Mesendoderm (in vitro differentiated cells): Measurements from ENCODE around the gene LRRTM4. TPM values are rescaled to one million over a fixed set of nuclear protein-coding genes. Genes with fewer than 3 reads are reported as not detected.

Experiments
- DNase-seq: peaks from one replicate; pipeline ENCODE4 v3.0.0; 2013
- H2AK5ac ChIP-seq: 2 replicates; pipeline ENCODE4 v1.6.1; 2013; ENCODE audit warnings: low read length, inconsistent platforms
- H2BK120ac ChIP-seq: 2 replicates; pipeline ENCODE4 v1.6.1; 2013; ENCODE audit warnings: low read depth, mild to moderate bottlenecking, low read length, moderate library complexity, mixed read lengths
- H2BK15ac ChIP-seq: replicated peaks from 2 replicates; pipeline ENCODE4 v1.6.1; 2013; ENCODE audit warnings: low read depth, mild to moderate bottlenecking, moderate library complexity
- H2BK5ac ChIP-seq: 2 replicates; pipeline ENCODE4 v1.6.1; 2013; ENCODE audit warnings: low read length, inconsistent platforms
- H3K18ac ChIP-seq: 2 replicates; pipeline ENCODE4 v1.6.1; 2013; ENCODE audit warnings: mild to moderate bottlenecking, low read length, mixed read lengths
- H3K23ac ChIP-seq: one replicate; pipeline ENCODE4 v1.6.1; 2013; ENCODE audit warnings: low read length
- H3K27ac ChIP-seq: 2 replicates; pipeline ENCODE4 v1.5.1; 2013; ENCODE audit warnings: low read depth, mild to moderate bottlenecking, inconsistent platforms, low read length, moderate library complexity
- H3K27me3 ChIP-seq: 2 replicates; pipeline ENCODE4 v1.6.1; 2013; ENCODE audit warnings: low read length, control low read depth, mild to moderate bottlenecking, inconsistent platforms; ENCODE audit not compliant: insufficient read depth, poor library complexity
- H3K36me3 ChIP-seq: 2 replicates; pipeline ENCODE4 v1.6.1; 2013; ENCODE audit warnings: low read length, inconsistent platforms; ENCODE audit not compliant: control insufficient read depth, insufficient read depth
- H3K4ac ChIP-seq: one replicate; pipeline ENCODE4 v1.6.1; 2013; ENCODE audit warnings: low read depth, mild to moderate bottlenecking, low read length, moderate library complexity
- H3K4me1 ChIP-seq: 2 replicates; pipeline ENCODE4 v1.6.1; 2013; ENCODE audit warnings: low read depth, low read length, inconsistent platforms; ENCODE audit not compliant: control insufficient read depth
- H3K4me2 ChIP-seq: 2 replicates; pipeline ENCODE4 v1.6.1; 2013; ENCODE audit warnings: low read length
- H3K4me3 ChIP-seq: 2 replicates; pipeline ENCODE4 v1.5.1; 2013; ENCODE audit warnings: mild to moderate bottlenecking, low read length
- H3K56ac ChIP-seq: one replicate; pipeline ENCODE4 v1.6.1; 2013; ENCODE audit warnings: low read length
- H3K79me1 ChIP-seq: 2 replicates; pipeline ENCODE4 v1.6.1; 2013; ENCODE audit warnings: low read length, inconsistent platforms
- H3K79me2 ChIP-seq: 2 replicates; pipeline ENCODE4 v1.6.1; 2013; ENCODE audit warnings: mild to moderate bottlenecking, low read length; ENCODE audit not compliant: control insufficient read depth, insufficient read depth
- H3K9ac ChIP-seq: 2 replicates; pipeline ENCODE4 v1.6.1; 2013; ENCODE audit warnings: low read length, inconsistent platforms
- H4K5ac ChIP-seq: one replicate; pipeline ENCODE4 v1.6.1; 2013; ENCODE audit warnings: low read length
- H4K8ac ChIP-seq: one replicate; pipeline ENCODE4 v1.6.1; 2013; ENCODE audit warnings: low read depth, mild to moderate bottlenecking, control low read depth, low read length, moderate library complexity
- WGBS: extraction: QIAGEN DNeasy Blood & Tissue Kit; methylation state at CpG from one replicate; pipeline ENCODE4 v1.1.7; 2013; ENCODE audit warnings: low lambda C conversion rate, missing lambda C conversion rate; ENCODE audit not compliant: insufficient coverage; ENCODE audit errors: extremely low coverage; 5-methylcytosine and 5-hydroxymethylcytosine counted together
- polyA plus RNA-seq, 2 experiments: library from polyadenylated mRNA; stranded (reverse); fragments of 200-250 nt; gene quantifications; one replicate each; pipeline ENCODE4 v1.2.3, GENCODE V29; 2013

The LRRTM4 gene
- 1.8 TPM for polyA plus RNA-seq (2013, experiment 1 of 2)
- 1.9 TPM for polyA plus RNA-seq (2013, experiment 2 of 2)

- Histone ChIP-seq H2BK5ac (no peak within 1 kb of the TSS), H3K4me1 (peaks cover 7% of the 10 kb centered on the region), H3K4me2 (peak within 1 kb of the TSS; percentile 18)
Observed at GRCh38 chr2:77521931-77522470, at the start of gene LRRTM4. Gene LRRTM4, minus strand, starts transcription at chr2:77522376.

GRCh38 chr2:77571545-77571944 lies 49.4 kb upstream of the LRRTM4 start:
- no peak for DNase-seq
- Histone ChIP-seq H3K36me3 (no peaks in the 10 kb centered on the region), H2BK120ac (no peak overlapping the region), H4K5ac (no peak overlapping the region), H3K4me2 (no peak overlapping the region), H2BK5ac (no peak overlapping the region), H3K4me1 (no peaks in the 10 kb centered on the region), H3K4ac (no peak overlapping the region), H3K79me2 (no peaks in the 10 kb centered on the region), H3K9ac (no peak overlapping the region), H3K4me3 (no peak overlapping the region), H2AK5ac (no peak overlapping the region), H3K23ac (no peak overlapping the region), H3K18ac (no peak overlapping the region), H3K27ac (no peak overlapping the region), H3K27me3 (no peaks in the 10 kb centered on the region), H3K56ac (no peak overlapping the region), H2BK15ac (no peak overlapping the region), H4K8ac (no peak overlapping the region), H3K79me1 (no peaks in the 10 kb centered on the region)
- no CpG with 5 or more reads among the region's 2 CpGs for WGBS

More at GRCh38 chr2:77521931-77522470, at the start of gene LRRTM4:
- Histone ChIP-seq H2BK120ac (peak within 1 kb of the TSS; percentile 45), H3K27me3 (no peaks in the 10 kb centered on the region), H3K36me3 (no peaks in the 10 kb centered on the region), H4K5ac (no peak within 1 kb of the TSS), H4K8ac (no peak within 1 kb of the TSS), H3K4me3 (no peak within 1 kb of the TSS), H3K9ac (no peak within 1 kb of the TSS), H2BK15ac (no peak within 1 kb of the TSS), H3K79me2 (no peaks in the 10 kb centered on the region), H2AK5ac (no peak within 1 kb of the TSS), H3K27ac (no peak within 1 kb of the TSS), H3K56ac (no peak within 1 kb of the TSS), H3K4ac (no peak within 1 kb of the TSS), H3K18ac (no peak within 1 kb of the TSS), H3K23ac (no peak within 1 kb of the TSS), H3K79me1 (no peaks in the 10 kb centered on the region)
- DNase-seq, result peak; percentile 71
- WGBS, result no CpG with 5 or more reads among the region's 4 CpGs

GRCh38 chr2:77567723-77568122 lies 45.5 kb upstream of the LRRTM4 start:
- no peak overlapping the region for H2BK5ac ChIP-seq

GRCh38 chr2:77566582-77566981 lies 44.4 kb upstream of the LRRTM4 start:
- H2BK120ac ChIP-seq, result no peak overlapping the region
- no peaks in the 10 kb centered on the region for H3K4me1 ChIP-seq
- H3K4me2 ChIP-seq, result no peak overlapping the region
- no peaks in the 10 kb centered on the region for H3K79me2 ChIP-seq
- H2BK15ac ChIP-seq, result no peak overlapping the region
- no peak overlapping the region for H4K8ac ChIP-seq
- H3K9ac ChIP-seq, result no peak overlapping the region
- H4K5ac ChIP-seq, result no peak overlapping the region
- H3K27me3 ChIP-seq, result no peaks in the 10 kb centered on the region
- H3K56ac ChIP-seq, result no peak overlapping the region
- H3K4me3 ChIP-seq, result no peak overlapping the region
- no CpG with 5 or more reads among the region's 3 CpGs for WGBS
- no peak overlapping the region for H2AK5ac ChIP-seq
- no peak overlapping the region for H3K23ac ChIP-seq
- H2BK5ac ChIP-seq, result no peak overlapping the region
- peak; percentile 6 for DNase-seq
- H3K79me1 ChIP-seq, result no peaks in the 10 kb centered on the region
- no peak overlapping the region for H3K27ac ChIP-seq
- no peak overlapping the region for H3K18ac ChIP-seq
- no peaks in the 10 kb centered on the region for H3K36me3 ChIP-seq
- no peak overlapping the region for H3K4ac ChIP-seq

More at GRCh38 chr2:77567723-77568122, 45.5 kb upstream of the LRRTM4 start:
- Histone ChIP-seq H3K4ac (no peak overlapping the region), H3K56ac (no peak overlapping the region), H3K27me3 (no peaks in the 10 kb centered on the region), H3K4me3 (no peak overlapping the region), H4K5ac (no peak overlapping the region), H3K36me3 (no peaks in the 10 kb centered on the region), H3K4me2 (no peak overlapping the region), H3K79me1 (no peaks in the 10 kb centered on the region), H2BK15ac (no peak overlapping the region), H4K8ac (no peak overlapping the region), H3K27ac (no peak overlapping the region), H3K4me1 (no peaks in the 10 kb centered on the region), H2BK120ac (no peak overlapping the region), H2AK5ac (no peak overlapping the region), H3K18ac (no peak overlapping the region), H3K9ac (no peak overlapping the region), H3K23ac (no peak overlapping the region), H3K79me2 (no peaks in the 10 kb centered on the region)
- DNase-seq, result no peak
- no CpG with 5 or more reads among the region's 2 CpGs for WGBS

GRCh38 chr2:77566131-77566530 lies 44.0 kb upstream of the LRRTM4 start:
- Histone ChIP-seq H4K5ac (no peak overlapping the region), H3K4me2 (no peak overlapping the region), H3K4ac (no peak overlapping the region), H4K8ac (no peak overlapping the region), H3K18ac (no peak overlapping the region), H3K27me3 (no peaks in the 10 kb centered on the region), H3K4me3 (no peak overlapping the region), H3K36me3 (no peaks in the 10 kb centered on the region), H2BK15ac (no peak overlapping the region), H2AK5ac (no peak overlapping the region), H3K9ac (no peak overlapping the region), H2BK120ac (no peak overlapping the region), H3K79me1 (no peaks in the 10 kb centered on the region), H3K4me1 (no peaks in the 10 kb centered on the region), H3K27ac (no peak overlapping the region), H3K23ac (no peak overlapping the region), H2BK5ac (no peak overlapping the region), H3K56ac (no peak overlapping the region), H3K79me2 (no peaks in the 10 kb centered on the region)
- peak; percentile 22 for DNase-seq
- WGBS, result no CpG with 5 or more reads among the region's 1 CpG

- Histone ChIP-seq H3K56ac (no peak overlapping the region), H3K79me1 (no peaks in the 10 kb centered on the region), H3K18ac (no peak overlapping the region), H3K23ac (no peak overlapping the region), H4K5ac (no peak overlapping the region), H3K4me1 (no peaks in the 10 kb centered on the region), H2BK120ac (no peak overlapping the region), H3K4me2 (no peak overlapping the region), H3K4me3 (no peak overlapping the region), H3K9ac (no peak overlapping the region), H2AK5ac (no peak overlapping the region), H3K36me3 (no peaks in the 10 kb centered on the region), H4K8ac (no peak overlapping the region), H2BK5ac (no peak overlapping the region), H3K27ac (no peak overlapping the region), H3K79me2 (no peaks in the 10 kb centered on the region), H3K4ac (no peak overlapping the region), H3K27me3 (no peaks in the 10 kb centered on the region), H2BK15ac (no peak overlapping the region)
- WGBS, result no CpG with 5 or more reads among the region's 2 CpGs
- DNase-seq, result no peak
Observed at GRCh38 chr2:77552956-77553355, 30.8 kb upstream of the LRRTM4 start.
